GM12878 (cell line): ENCODE data around the gene SPATA46.

Source experiments
- CTCF ChIP-seq, 3 experiments: IDR thresholded peaks in 2 of 3; conservative IDR thresholded peaks in 1 of 3; 2 replicates each; pipeline ENCODE4 v1.5.1; 2011; ENCODE audit warnings: low read depth in 3 of 3, low read length in 3 of 3, mild to moderate bottlenecking in 3 of 3, control low read depth in 2 of 3, moderate library complexity in 2 of 3, inconsistent platforms in 1 of 3, mixed read lengths in 1 of 3; ENCODE audit not compliant: control insufficient read depth in 2 of 3, insufficient read depth in 1 of 3; ENCODE audit errors: extremely low read depth in 1 of 3
- KAT2A ChIP-seq: conservative IDR thresholded peaks from 2 replicates; pipeline ENCODE4 v1.6.1; 2011; ENCODE audit warnings: low read depth, low read length; ENCODE audit not compliant: control insufficient read depth
- POLR2A ChIP-seq: IDR thresholded peaks from 2 replicates; pipeline ENCODE4 v1.6.1; 2011; ENCODE audit warnings: low read depth, mild to moderate bottlenecking, low read length
- POLR2AphosphoS5 ChIP-seq: IDR thresholded peaks from 2 replicates; pipeline ENCODE4 v1.6.1; 2011; ENCODE audit warnings: mild to moderate bottlenecking, low read length, inconsistent platforms
- REST ChIP-seq: IDR thresholded peaks from 2 replicates; pipeline ENCODE4 v1.6.1; 2012; ENCODE audit warnings: mild to moderate bottlenecking, low read depth, low read length
- SP1 ChIP-seq: IDR thresholded peaks from one replicate; pipeline ENCODE4 v1.6.1; 2011; ENCODE audit warnings: low read depth, low read length
- ZZZ3 ChIP-seq: IDR thresholded peaks from 2 replicates; pipeline ENCODE4 v1.6.1; 2011; ENCODE audit warnings: low read depth; ENCODE audit not compliant: control insufficient read depth, insufficient read length
- TF ChIP-seq, protein P1 (sequence below): fragments of 450-650 bp; IDR thresholded peaks from 2 replicates; pipeline ENCODE4 v1.6.1; 2017; ENCODE audit warnings: mild to moderate bottlenecking

- TF ChIP-seq CTCF (IDR thresholded peaks at IDR 0.05 in 2 of 3, conservative IDR thresholded peaks at IDR 0.05 in 1 of 3; ENCODE audit: control insufficient read depth in 2 of 3, extremely low read depth in 1 of 3, insufficient read depth in 1 of 3, low read depth in 3 of 3, low read length in 3 of 3) (no peak), POLR2AphosphoS5 (no peak), SP1 (no peak), REST (no peak), ZZZ3 (no peak), KAT2A (no peak), POLR2A (no peak)
- TF ChIP-seq, protein P1, sequence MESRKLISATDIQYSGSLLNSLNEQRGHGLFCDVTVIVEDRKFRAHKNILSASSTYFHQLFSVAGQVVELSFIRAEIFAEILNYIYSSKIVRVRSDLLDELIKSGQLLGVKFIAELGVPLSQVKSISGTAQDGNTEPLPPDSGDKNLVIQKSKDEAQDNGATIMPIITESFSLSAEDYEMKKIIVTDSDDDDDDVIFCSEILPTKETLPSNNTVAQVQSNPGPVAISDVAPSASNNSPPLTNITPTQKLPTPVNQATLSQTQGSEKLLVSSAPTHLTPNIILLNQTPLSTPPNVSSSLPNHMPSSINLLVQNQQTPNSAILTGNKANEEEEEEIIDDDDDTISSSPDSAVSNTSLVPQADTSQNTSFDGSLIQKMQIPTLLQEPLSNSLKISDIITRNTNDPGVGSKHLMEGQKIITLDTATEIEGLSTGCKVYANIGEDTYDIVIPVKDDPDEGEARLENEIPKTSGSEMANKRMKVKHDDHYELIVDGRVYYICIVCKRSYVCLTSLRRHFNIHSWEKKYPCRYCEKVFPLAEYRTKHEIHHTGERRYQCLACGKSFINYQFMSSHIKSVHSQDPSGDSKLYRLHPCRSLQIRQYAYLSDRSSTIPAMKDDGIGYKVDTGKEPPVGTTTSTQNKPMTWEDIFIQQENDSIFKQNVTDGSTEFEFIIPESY: no peak
Observed at GRCh38 chr1:162389971-162390370, 13.3 kb upstream of the SPATA46 start.
